ENCODE data around the gene OTULIN.
A peak's percentile ranks its signal among the peaks of the same experiment; 100 is the strongest.

The OTULIN gene

GRCh38 chr5:14659821-14660607, 4.5 kb upstream of the OTULIN start:
- Histone ChIP-seq H3K27me3 (ENCODE audit: insufficient read depth, low read depth) (no peaks in the 10 kb centered on the region), H2AFZ (ENCODE audit: low read depth) (no peak overlapping the region), H3K27ac (no peak overlapping the region), H4K20me1 (ENCODE audit: insufficient read depth) (no peaks in the 10 kb centered on the region), H3K79me2 (ENCODE audit: insufficient read depth, low read depth) (peaks cover 2% of the 10 kb centered on the region), H3K36me3 (ENCODE audit: insufficient read depth) (no peaks in the 10 kb centered on the region), H3K9ac (no peak overlapping the region), H3K4me3 (IDR thresholded peaks at IDR 0.05; ENCODE audit: insufficient read depth, low read depth, low read length) (no peak overlapping the region), H3K4me1 (ENCODE audit: low read depth, poor library complexity, severe bottlenecking) (peaks cover 11% of the 10 kb centered on the region), H3K4me2 (no peak overlapping the region)
- no peak for TF ChIP-seq CTCF (conservative IDR thresholded peaks at IDR 0.05; ENCODE audit: low read depth, low read length)

GRCh38 chr5:14660833-14661232, 3.7 kb upstream of the OTULIN start:
- no peaks in the 10 kb centered on the region for H3K27me3 ChIP-seq (ENCODE audit: insufficient read depth, low read depth)
- no peak overlapping the region for H3K27ac ChIP-seq
- TF ChIP-seq CTCF (conservative IDR thresholded peaks at IDR 0.05; ENCODE audit: low read depth, low read length): no peak
- H3K4me2 ChIP-seq: no peak overlapping the region
- H3K79me2 ChIP-seq (ENCODE audit: insufficient read depth, low read depth): peaks cover 10% of the 10 kb centered on the region
- H3K36me3 ChIP-seq (ENCODE audit: insufficient read depth): no peaks in the 10 kb centered on the region
- no peak overlapping the region for H3K9ac ChIP-seq
- peaks cover 16% of the 10 kb centered on the region for H3K4me1 ChIP-seq (ENCODE audit: low read depth, poor library complexity, severe bottlenecking)
- H2AFZ ChIP-seq (ENCODE audit: low read depth): no peak overlapping the region
- no peak overlapping the region for H3K4me3 ChIP-seq (IDR thresholded peaks at IDR 0.05; ENCODE audit: insufficient read depth, low read depth, low read length)
- H4K20me1 ChIP-seq (ENCODE audit: insufficient read depth): no peaks in the 10 kb centered on the region

- no peaks in the 10 kb centered on the region for H3K27me3 ChIP-seq (ENCODE audit: insufficient read depth, low read depth)
- peaks cover 29% of the 10 kb centered on the region for H3K79me2 ChIP-seq (ENCODE audit: insufficient read depth, low read depth)
- H3K36me3 ChIP-seq (ENCODE audit: insufficient read depth): no peaks in the 10 kb centered on the region
- H3K4me1 ChIP-seq (ENCODE audit: low read depth, poor library complexity, severe bottlenecking): peaks cover 35% of the 10 kb centered on the region
- peak overlapping the region; percentile 71; the same call in 1 of the 2 replicates for H3K9ac ChIP-seq
- H2AFZ ChIP-seq (ENCODE audit: low read depth): no peak overlapping the region
- no peak for TF ChIP-seq CTCF (conservative IDR thresholded peaks at IDR 0.05; ENCODE audit: low read depth, low read length)
- H3K27ac ChIP-seq: no peak overlapping the region; the same call in 1 of the 2 replicates
- no peak overlapping the region for H3K4me3 ChIP-seq (IDR thresholded peaks at IDR 0.05; ENCODE audit: insufficient read depth, low read depth, low read length)
- peak overlapping the region; percentile 66 for H3K4me2 ChIP-seq
- H4K20me1 ChIP-seq (ENCODE audit: insufficient read depth): peaks cover 5% of the 10 kb centered on the region; the same call in 1 of the 2 replicates
These were observed 1.7 kb upstream of the OTULIN start for GRCh38 chr5:14662721-14663260.

- Histone ChIP-seq H3K27ac (peak overlapping the region; percentile 80), H3K79me2 (ENCODE audit: insufficient read depth, low read depth) (peaks cover 40% of the 10 kb centered on the region)
These were observed 716 bp upstream of the OTULIN start for GRCh38 chr5:14663734-14664269.

More at GRCh38 chr5:14663734-14664269, 716 bp upstream of the OTULIN start:
- TF ChIP-seq CTCF (conservative IDR thresholded peaks at IDR 0.05; ENCODE audit: low read depth, low read length): no peak
- peak overlapping the region; percentile 66 for H3K4me2 ChIP-seq
- H3K4me3 ChIP-seq (IDR thresholded peaks at IDR 0.05; ENCODE audit: insufficient read depth, low read depth, low read length): no peak overlapping the region
- no peaks in the 10 kb centered on the region for H3K27me3 ChIP-seq (ENCODE audit: insufficient read depth, low read depth)
- peak overlapping the region; percentile 94 for H2AFZ ChIP-seq (ENCODE audit: low read depth)
- H3K4me1 ChIP-seq (ENCODE audit: low read depth, poor library complexity, severe bottlenecking): peaks cover 45% of the 10 kb centered on the region
- H3K36me3 ChIP-seq (ENCODE audit: insufficient read depth): no peaks in the 10 kb centered on the region
- H4K20me1 ChIP-seq (ENCODE audit: insufficient read depth): peaks cover 5% of the 10 kb centered on the region; the same call in 1 of the 2 replicates
- peak overlapping the region; percentile 71 for H3K9ac ChIP-seq

Data from KMS-11 (cell line).